ENCODE data around the gene ROS1.

ROS1 gene

DNA sequence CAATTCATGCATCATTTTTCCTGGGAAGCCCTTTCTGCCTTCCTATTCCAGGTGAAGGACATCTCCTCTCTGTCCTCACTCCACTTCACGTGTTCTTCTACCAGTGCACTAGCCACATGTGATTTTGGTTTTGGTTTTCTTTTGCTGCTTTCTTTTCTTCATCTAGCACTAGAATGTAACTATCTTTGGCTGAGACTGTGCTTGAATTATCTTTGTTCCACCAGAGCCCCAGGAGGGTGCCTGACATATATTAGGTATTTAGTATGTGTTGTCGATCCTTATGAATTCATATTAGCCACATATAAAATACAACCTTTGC lies 80.5 kb downstream of the ROS1 start:
- Histone ChIP-seq H3K27ac (ENCODE audit: low read depth, low read length) (no peak overlapping the region), H3K9me3 (ENCODE audit: control insufficient read depth, insufficient read depth, low read depth, low read length) (no peaks in the 10 kb centered on the region), H3K9ac (ENCODE audit: low read length) (no peak overlapping the region), H3K4me1 (ENCODE audit: control insufficient read depth, insufficient read depth, low read length) (no peaks in the 10 kb centered on the region), H3K36me3 (ENCODE audit: control insufficient read depth, insufficient read depth, low read length) (no peaks in the 10 kb centered on the region), H3K4me3 (ENCODE audit: low read depth, low read length) (no peak overlapping the region), H3K27me3 (ENCODE audit: control insufficient read depth, insufficient read depth, low read length) (no peaks in the 10 kb centered on the region)

- no peaks in the 10 kb centered on the region for H3K9me3 ChIP-seq (ENCODE audit: control insufficient read depth, insufficient read depth, low read depth, low read length)
- no peak overlapping the region for H3K27ac ChIP-seq (ENCODE audit: low read depth, low read length)
- no peaks in the 10 kb centered on the region for H3K36me3 ChIP-seq (ENCODE audit: control insufficient read depth, insufficient read depth, low read length)
- H3K4me1 ChIP-seq (ENCODE audit: control insufficient read depth, insufficient read depth, low read length), result no peaks in the 10 kb centered on the region
- no peaks in the 10 kb centered on the region for H3K27me3 ChIP-seq (ENCODE audit: control insufficient read depth, insufficient read depth, low read length)
- H3K4me3 ChIP-seq (ENCODE audit: low read depth, low read length), result no peak overlapping the region
- H3K9ac ChIP-seq (ENCODE audit: low read length), result no peak overlapping the region
Measured at GRCh38 chr6:117344444-117345291, 81.1 kb downstream of the ROS1 start.

GRCh38 chr6:117338567-117338966 lies 87.2 kb downstream of the ROS1 start:
- no peak overlapping the region for H3K4me3 ChIP-seq (ENCODE audit: low read depth, low read length)
- H3K4me1 ChIP-seq (ENCODE audit: control insufficient read depth, insufficient read depth, low read length), result no peaks in the 10 kb centered on the region
- no peaks in the 10 kb centered on the region for H3K36me3 ChIP-seq (ENCODE audit: control insufficient read depth, insufficient read depth, low read length)
- no peaks in the 10 kb centered on the region for H3K27me3 ChIP-seq (ENCODE audit: control insufficient read depth, insufficient read depth, low read length)
- no peak overlapping the region for H3K27ac ChIP-seq (ENCODE audit: low read depth, low read length)
- no peaks in the 10 kb centered on the region for H3K9me3 ChIP-seq (ENCODE audit: control insufficient read depth, insufficient read depth, low read depth, low read length)
- H3K9ac ChIP-seq (ENCODE audit: low read length), result no peak overlapping the region

GRCh38 chr6:117329926-117330325 lies 95.8 kb downstream of the ROS1 start:
- H3K9me3 ChIP-seq (ENCODE audit: control insufficient read depth, insufficient read depth, low read depth, low read length), result no peaks in the 10 kb centered on the region
- H3K36me3 ChIP-seq (ENCODE audit: control insufficient read depth, insufficient read depth, low read length), result no peaks in the 10 kb centered on the region
- H3K4me3 ChIP-seq (ENCODE audit: low read depth, low read length), result no peak overlapping the region
- no peak overlapping the region for H3K9ac ChIP-seq (ENCODE audit: low read length)
- H3K27me3 ChIP-seq (ENCODE audit: control insufficient read depth, insufficient read depth, low read length), result no peaks in the 10 kb centered on the region
- no peak overlapping the region for H3K27ac ChIP-seq (ENCODE audit: low read depth, low read length)
- H3K4me1 ChIP-seq (ENCODE audit: control insufficient read depth, insufficient read depth, low read length), result no peaks in the 10 kb centered on the region; the same call in 1 of the 2 replicates

- no peaks in the 10 kb centered on the region for H3K9me3 ChIP-seq (ENCODE audit: control insufficient read depth, insufficient read depth, low read depth, low read length)
- no peaks in the 10 kb centered on the region for H3K36me3 ChIP-seq (ENCODE audit: control insufficient read depth, insufficient read depth, low read length)
- H3K4me1 ChIP-seq (ENCODE audit: control insufficient read depth, insufficient read depth, low read length), result no peaks in the 10 kb centered on the region; the same call in 1 of the 2 replicates
Measured at GRCh38 chr6:117328500-117328899, 97.2 kb downstream of the ROS1 start.

DNA sequence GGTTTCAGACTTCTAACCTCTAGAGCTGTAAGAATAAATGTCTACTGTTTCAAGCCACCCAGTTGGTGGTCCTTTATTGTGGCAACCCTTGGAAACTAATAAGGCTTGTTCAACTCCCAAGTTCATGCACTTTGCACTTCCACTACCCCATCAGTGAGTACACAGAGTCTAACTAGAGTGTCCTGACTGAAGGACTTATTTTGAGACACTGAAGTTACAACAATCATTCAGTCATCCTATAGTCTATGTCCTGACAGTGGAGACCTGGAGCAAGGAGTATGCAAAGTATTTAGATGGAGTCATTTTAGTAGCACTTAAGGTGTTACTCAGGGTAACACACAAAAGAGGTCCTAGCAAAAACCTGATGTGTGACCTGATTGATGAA lies 97.7 kb downstream of the ROS1 start:
- Histone ChIP-seq H3K27me3 (ENCODE audit: control insufficient read depth, insufficient read depth, low read length) (no peaks in the 10 kb centered on the region), H3K9me3 (ENCODE audit: control insufficient read depth, insufficient read depth, low read depth, low read length) (no peaks in the 10 kb centered on the region), H3K4me1 (ENCODE audit: control insufficient read depth, insufficient read depth, low read length) (no peaks in the 10 kb centered on the region; the same call in 1 of the 2 replicates), H3K27ac (ENCODE audit: low read depth, low read length) (no peak overlapping the region), H3K4me3 (ENCODE audit: low read depth, low read length) (no peak overlapping the region), H3K9ac (ENCODE audit: low read length) (no peak overlapping the region), H3K36me3 (ENCODE audit: control insufficient read depth, insufficient read depth, low read length) (no peaks in the 10 kb centered on the region)

More at GRCh38 chr6:117328500-117328899, 97.2 kb downstream of the ROS1 start:
- Histone ChIP-seq H3K4me3 (ENCODE audit: low read depth, low read length) (no peak overlapping the region), H3K9ac (ENCODE audit: low read length) (no peak overlapping the region), H3K27ac (ENCODE audit: low read depth, low read length) (no peak overlapping the region), H3K27me3 (ENCODE audit: control insufficient read depth, insufficient read depth, low read length) (no peaks in the 10 kb centered on the region)

- Histone ChIP-seq H3K4me3 (ENCODE audit: low read depth, low read length) (no peak overlapping the region), H3K27me3 (ENCODE audit: control insufficient read depth, insufficient read depth, low read length) (no peaks in the 10 kb centered on the region), H3K9me3 (ENCODE audit: control insufficient read depth, insufficient read depth, low read depth, low read length) (no peaks in the 10 kb centered on the region), H3K36me3 (ENCODE audit: control insufficient read depth, insufficient read depth, low read length) (no peaks in the 10 kb centered on the region), H3K27ac (ENCODE audit: low read depth, low read length) (no peak overlapping the region), H3K9ac (ENCODE audit: low read length) (no peak overlapping the region), H3K4me1 (ENCODE audit: control insufficient read depth, insufficient read depth, low read length) (no peaks in the 10 kb centered on the region; the same call in 1 of the 2 replicates)
Measured at GRCh38 chr6:117327149-117328004, 98.4 kb downstream of the ROS1 start.

- H3K4me3 ChIP-seq (ENCODE audit: low read depth, low read length), result no peak overlapping the region
- H3K4me1 ChIP-seq (ENCODE audit: control insufficient read depth, insufficient read depth, low read length), result no peaks in the 10 kb centered on the region; the same call in 1 of the 2 replicates
- H3K36me3 ChIP-seq (ENCODE audit: control insufficient read depth, insufficient read depth, low read length), result no peaks in the 10 kb centered on the region
- no peaks in the 10 kb centered on the region for H3K9me3 ChIP-seq (ENCODE audit: control insufficient read depth, insufficient read depth, low read depth, low read length)
- H3K27ac ChIP-seq (ENCODE audit: low read depth, low read length), result no peak overlapping the region
- no peak overlapping the region for H3K9ac ChIP-seq (ENCODE audit: low read length)
- no peaks in the 10 kb centered on the region for H3K27me3 ChIP-seq (ENCODE audit: control insufficient read depth, insufficient read depth, low read length)
Measured at GRCh38 chr6:117326396-117326795, 99.3 kb downstream of the ROS1 start.

- Histone ChIP-seq H3K36me3 (ENCODE audit: control insufficient read depth, insufficient read depth, low read length) (no peaks in the 10 kb centered on the region), H3K27ac (ENCODE audit: low read depth, low read length) (no peak overlapping the region), H3K27me3 (ENCODE audit: control insufficient read depth, insufficient read depth, low read length) (no peaks in the 10 kb centered on the region), H3K4me3 (ENCODE audit: low read depth, low read length) (no peak overlapping the region), H3K4me1 (ENCODE audit: control insufficient read depth, insufficient read depth, low read length) (no peaks in the 10 kb centered on the region), H3K9me3 (ENCODE audit: control insufficient read depth, insufficient read depth, low read depth, low read length) (no peaks in the 10 kb centered on the region), H3K9ac (ENCODE audit: low read length) (no peak overlapping the region)
Measured at GRCh38 chr6:117317261-117317660, 108.5 kb downstream of the ROS1 start.

DNA sequence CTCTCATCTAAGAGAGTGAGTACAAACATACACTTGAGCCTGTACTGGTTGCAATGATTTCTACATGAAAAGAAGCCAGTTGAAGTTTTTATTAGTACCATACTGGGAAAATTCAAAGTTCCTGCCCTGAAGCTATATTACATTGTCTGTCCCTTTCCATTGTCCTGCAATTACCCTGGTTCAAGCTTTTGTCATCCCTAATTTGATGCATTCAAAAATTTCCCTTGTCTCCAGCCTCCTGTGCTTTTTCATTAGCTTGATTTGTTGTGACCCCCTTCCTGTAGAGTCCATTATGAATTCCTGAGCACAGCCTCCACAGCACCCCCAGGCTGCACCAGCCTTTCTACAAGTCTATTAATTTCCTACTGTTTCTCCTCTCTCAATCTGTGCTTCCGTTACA lies 114.0 kb downstream of the ROS1 start:
- no peak overlapping the region for H3K27ac ChIP-seq (ENCODE audit: low read depth, low read length)
- no peak overlapping the region for H3K9ac ChIP-seq (ENCODE audit: low read length)
- no peaks in the 10 kb centered on the region for H3K27me3 ChIP-seq (ENCODE audit: control insufficient read depth, insufficient read depth, low read length)
- no peak overlapping the region for H3K4me3 ChIP-seq (ENCODE audit: low read depth, low read length)
- H3K4me1 ChIP-seq (ENCODE audit: control insufficient read depth, insufficient read depth, low read length), result no peaks in the 10 kb centered on the region
- H3K9me3 ChIP-seq (ENCODE audit: control insufficient read depth, insufficient read depth, low read depth, low read length), result no peaks in the 10 kb centered on the region
- H3K36me3 ChIP-seq (ENCODE audit: control insufficient read depth, insufficient read depth, low read length), result no peaks in the 10 kb centered on the region

- no peaks in the 10 kb centered on the region for H3K36me3 ChIP-seq (ENCODE audit: control insufficient read depth, insufficient read depth, low read length)
- H3K27ac ChIP-seq (ENCODE audit: low read depth, low read length), result no peak overlapping the region
- no peaks in the 10 kb centered on the region for H3K27me3 ChIP-seq (ENCODE audit: control insufficient read depth, insufficient read depth, low read length)
- H3K4me3 ChIP-seq (ENCODE audit: low read depth, low read length), result no peak overlapping the region
- H3K9me3 ChIP-seq (ENCODE audit: control insufficient read depth, insufficient read depth, low read depth, low read length), result no peaks in the 10 kb centered on the region
- no peaks in the 10 kb centered on the region for H3K4me1 ChIP-seq (ENCODE audit: control insufficient read depth, insufficient read depth, low read length)
- H3K9ac ChIP-seq (ENCODE audit: low read length), result no peak overlapping the region
Measured at GRCh38 chr6:117311310-117311709, 114.4 kb downstream of the ROS1 start.

Data from HUES6 (cell line).